ENCODE measurements around the gene URB1. TPM values are rescaled to one million over a fixed set of nuclear protein-coding genes. Genes with fewer than 3 reads are reported as not detected.
A peak's percentile ranks its signal among the peaks of the same experiment; 100 is the strongest.

URB1 gene
- total and polyA plus RNA-seq, 9 of the 15 experiments (the other 6 are each of a cell fraction or from before 2014, with no cell fraction given), result 0.97 to 53.6 (median 21.5) TPM

- TF ChIP-seq HES1 (IDR thresholded peaks at IDR 0.05; ENCODE audit: low read depth), result no peak
- peak; percentile 92 for TF ChIP-seq PHF20 (IDR thresholded peaks at IDR 0.05; ENCODE audit: partially characterized antibody)
- peak; percentile 34; the same call in 1 of the 2 replicates for TF ChIP-seq CREM (IDR thresholded peaks at IDR 0.05; ENCODE audit: low read depth)
- TF ChIP-seq FUS (optimal IDR thresholded peaks at IDR 0.05; ENCODE audit: low read depth, low read length), result no peak
- peak; percentile 20 for TF ChIP-seq ZFP36 (IDR thresholded peaks at IDR 0.05; ENCODE audit: low read depth, low read length, partially characterized antibody)
- TF ChIP-seq CREB5 (CRISPR knock-in tag; IDR thresholded peaks at IDR 0.05), result no peak
- TF ChIP-seq ZNF184 (CRISPR knock-in tag; IDR thresholded peaks at IDR 0.05), result no peak
- TF ChIP-seq ZKSCAN8 (CRISPR knock-in tag; IDR thresholded peaks at IDR 0.05), result no peak
- TF ChIP-seq TCF7 (IDR thresholded peaks at IDR 0.05; ENCODE audit: borderline replicate concordance), result no peak
- peak; percentile 96 for TF ChIP-seq POLR2A (conservative IDR thresholded peaks at IDR 0.05)
- TF ChIP-seq NCOR1 (IDR thresholded peaks at IDR 0.05), result no peak
- no peak for TF ChIP-seq ZNF146 (CRISPR knock-in tag; IDR thresholded peaks at IDR 0.05; ENCODE audit: unreplicated experiment)
- TF ChIP-seq TCF7L2 (IDR thresholded peaks at IDR 0.05; ENCODE audit: low read depth, low read length), result no peak
- no peak for TF ChIP-seq ARHGAP35 (IDR thresholded peaks at IDR 0.05; ENCODE audit: partially characterized antibody)
- TF ChIP-seq TAL1 (IDR thresholded peaks at IDR 0.05), result no peak
- TF ChIP-seq ZNF778 (CRISPR knock-in tag; IDR thresholded peaks at IDR 0.05), result no peak
- TF ChIP-seq DEAF1 (CRISPR knock-in tag; IDR thresholded peaks at IDR 0.05), result no peak
- TF ChIP-seq CBX2 (IDR thresholded peaks at IDR 0.05; ENCODE audit: insufficient read depth, low read length, poor library complexity, severe bottlenecking), result no peak
- no peak for TF ChIP-seq ZFP30 (CRISPR knock-in tag; IDR thresholded peaks at IDR 0.05; ENCODE audit: borderline replicate concordance)
- peak; percentile 66 for TF ChIP-seq MYBL2 (IDR thresholded peaks at IDR 0.05; ENCODE audit: low read depth)
- TF ChIP-seq MYBL2 (CRISPR knock-in tag; IDR thresholded peaks at IDR 0.05; ENCODE audit: borderline replicate concordance), result no peak
- TF ChIP-seq THRAP3 (IDR thresholded peaks at IDR 0.05; ENCODE audit: borderline replicate concordance), result no peak
- TF ChIP-seq VEZF1 (CRISPR knock-in tag; IDR thresholded peaks at IDR 0.05), result peak; percentile 81
- TF ChIP-seq XRCC5 (IDR thresholded peaks at IDR 0.05; ENCODE audit: low read depth, low read length), result no peak
- TF ChIP-seq BHLHE40 (IDR thresholded peaks at IDR 0.05; ENCODE audit: low read length), result no peak
- no peak for TF ChIP-seq ZNF436 (CRISPR knock-in tag; IDR thresholded peaks at IDR 0.05)
Observed at GRCh38 chr21:32278518-32279376, 114.1 kb downstream of the URB1 start, which contains the start of gene MIS18A (continued).
